Mesodermal cell (in vitro differentiated cells): ENCODE results near the gene ARPC3. TPM values are rescaled to one million over a fixed set of nuclear protein-coding genes. Genes with fewer than 3 reads are reported as not detected.
A peak's percentile ranks its signal among the peaks of the same experiment; 100 is the strongest.
"Not testable (repeated sequence)": the region's sequence is repeated elsewhere in the genome, so short reads cannot be mapped to it uniquely, and the experiment has no call there.

Experiments
- H3K27ac ChIP-seq: 2 replicates; pipeline ENCODE4 v1.7.0; 2013; ENCODE audit warnings: mild to moderate bottlenecking, low read depth, low read length, moderate library complexity; ENCODE audit not compliant: severe bottlenecking
- H3K36me3 ChIP-seq: 2 replicates; pipeline ENCODE4 v1.7.1; 2013; ENCODE audit warnings: mild to moderate bottlenecking, low read length, moderate library complexity; ENCODE audit not compliant: control insufficient read depth, insufficient read depth
- H3K4me1 ChIP-seq: one replicate; pipeline ENCODE4 v1.7.1; 2013; ENCODE audit warnings: mild to moderate bottlenecking, low read length; ENCODE audit not compliant: insufficient read depth, control insufficient read depth, poor library complexity, severe bottlenecking
- H3K4me3 ChIP-seq: 2 replicates; pipeline ENCODE4 v1.7.0; 2013; ENCODE audit warnings: low read length, control low read depth, mild to moderate bottlenecking; ENCODE audit not compliant: insufficient read depth, poor library complexity, severe bottlenecking; ENCODE audit errors: extremely low read depth
- H3K9me3 ChIP-seq: 2 replicates; pipeline ENCODE4 v1.7.1; 2013; ENCODE audit warnings: mild to moderate bottlenecking, low read length, moderate library complexity; ENCODE audit not compliant: control insufficient read depth
- WGBS, 2 experiments: methylation state at CpG; one replicate each; pipeline ENCODE4 v1.1.5; 2013; ENCODE audit warnings: missing lambda C conversion rate in 2 of 2; ENCODE audit not compliant: insufficient coverage in 2 of 2; 5-methylcytosine and 5-hydroxymethylcytosine counted together
- polyA plus RNA-seq, 2 experiments: library from polyadenylated mRNA; stranded (reverse); fragments of 50-300 nt; gene quantifications; one replicate each; pipeline ENCODE4 v1.2.3, GENCODE V29; 2013

ARPC3 gene
- polyA plus RNA-seq (2013, experiment 1 of 2): 420 TPM
- 471 TPM for polyA plus RNA-seq (2013, experiment 2 of 2)

- H3K4me1 ChIP-seq: no peaks in the 10 kb centered on the region
- WGBS, 2 experiments: 1% methylated on average over 40 to 43 of the region's 51 CpGs
- H3K27ac ChIP-seq: peak within 1 kb of the TSS; percentile 98
- peaks cover 69% of the 10 kb centered on the region for H3K36me3 ChIP-seq
- H3K9me3 ChIP-seq: no peaks in the 10 kb centered on the region
- H3K4me3 ChIP-seq: peak within 1 kb of the TSS; percentile 96
Measured at GRCh38 chr12:110449799-110450497, at the start of gene ARPC3. Gene ARPC3, minus strand, starts transcription at chr12:110450337. Its CDS starts 77 bp downstream, at chr12:110450260.

- no peak overlapping the region for H3K4me3 ChIP-seq
- no CpG with 5 or more reads among the region's 4 CpGs for WGBS, 2 experiments
Measured at GRCh38 chr12:110498984-110499706, 49.0 kb upstream of the ARPC3 start.

GRCh38 chr12:110475426-110475825, 25.3 kb upstream of the ARPC3 start:
- no peaks in the 10 kb centered on the region for H3K9me3 ChIP-seq
- no peak overlapping the region for H3K4me3 ChIP-seq
- peaks cover 34% of the 10 kb centered on the region for H3K36me3 ChIP-seq
- no peak overlapping the region for H3K27ac ChIP-seq
- WGBS, 2 experiments: 100% methylated on average over 1 to 2 of the region's 7 CpGs
- H3K4me1 ChIP-seq: no peaks in the 10 kb centered on the region

More at GRCh38 chr12:110498984-110499706, 49.0 kb upstream of the ARPC3 start:
- Histone ChIP-seq H3K4me1 (peaks cover 11% of the 10 kb centered on the region), H3K27ac (no peak overlapping the region), H3K36me3 (peaks cover 34% of the 10 kb centered on the region), H3K9me3 (peaks cover 7% of the 10 kb centered on the region)

GRCh38 chr12:110468214-110469048, 18.3 kb upstream of the ARPC3 start, which contains the start of the genes FAM216A and GPN3:
Gene FAM216A, plus strand, starts transcription at chr12:110468845. Its CDS starts 31 bp downstream, at chr12:110468876.
Gene GPN3, minus strand, starts transcription at chr12:110468257. Its CDS starts 54 bp downstream, at chr12:110468203.
- WGBS, 2 experiments: 0% methylated on average over 54 to 70 of the region's 78 CpGs
- peak within 1 kb of the TSS; percentile 98 for H3K27ac ChIP-seq
- H3K4me1 ChIP-seq: peaks cover 7% of the 10 kb centered on the region
- H3K36me3 ChIP-seq: peaks cover 17% of the 10 kb centered on the region
- peak within 1 kb of the TSS; percentile 85 for H3K4me3 ChIP-seq
- H3K9me3 ChIP-seq: no peaks in the 10 kb centered on the region

- peak overlapping the region; percentile 98 for H3K27ac ChIP-seq
- H3K4me1 ChIP-seq: peaks cover 7% of the 10 kb centered on the region
- H3K36me3 ChIP-seq: peaks cover 20% of the 10 kb centered on the region
- peak overlapping the region; percentile 85 for H3K4me3 ChIP-seq
- H3K9me3 ChIP-seq: no peaks in the 10 kb centered on the region
- 0% methylated on average over 11 to 12 of the region's 15 CpGs for WGBS, 2 experiments
Measured at GRCh38 chr12:110467847-110468213, 17.7 kb upstream of the ARPC3 start.

- no peaks in the 10 kb centered on the region for H3K9me3 ChIP-seq
- peaks cover 26% of the 10 kb centered on the region for H3K36me3 ChIP-seq
- peak overlapping the region; percentile 85 for H3K4me3 ChIP-seq
- H3K4me1 ChIP-seq: peaks cover 7% of the 10 kb centered on the region
- 85 to 89% methylated on average over 5 of the region's 5 CpGs for WGBS, 2 experiments
- no peak overlapping the region for H3K27ac ChIP-seq
Measured at GRCh38 chr12:110466791-110467190, 16.7 kb upstream of the ARPC3 start.

GRCh38 chr12:110465765-110466164, 15.6 kb upstream of the ARPC3 start:
- not testable (repeated sequence) for H3K9me3 ChIP-seq, H3K4me3 ChIP-seq, H3K4me1 ChIP-seq, H3K27ac ChIP-seq
- 94 to 96% methylated on average over 11 of the region's 11 CpGs for WGBS, 2 experiments
- H3K36me3 ChIP-seq: peaks cover 32% of the 10 kb centered on the region

GRCh38 chr12:110465024-110465423, 14.9 kb upstream of the ARPC3 start:
- no peak overlapping the region for H3K4me3 ChIP-seq
- no peak overlapping the region for H3K27ac ChIP-seq
- H3K36me3 ChIP-seq: peaks cover 38% of the 10 kb centered on the region
- peaks cover 6% of the 10 kb centered on the region for H3K4me1 ChIP-seq
- 94% methylated on average over 2 of the region's 2 CpGs; no CpG with 5 or more reads in 1 of the 2 experiments for WGBS, 2 experiments
- no peaks in the 10 kb centered on the region for H3K9me3 ChIP-seq

- not testable (repeated sequence) for H3K4me1 ChIP-seq, H3K9me3 ChIP-seq, H3K4me3 ChIP-seq, H3K27ac ChIP-seq
- WGBS, 2 experiments: 94% methylated on average over 2 to 3 of the region's 5 CpGs
- H3K36me3 ChIP-seq: peaks cover 70% of the 10 kb centered on the region
Measured at GRCh38 chr12:110461189-110461588, 11.1 kb upstream of the ARPC3 start.

GRCh38 chr12:110458756-110459155, 8.6 kb upstream of the ARPC3 start:
- Histone ChIP-seq H3K27ac (no peak overlapping the region), H3K4me1 (no peaks in the 10 kb centered on the region), H3K9me3 (no peaks in the 10 kb centered on the region), H3K36me3 (peaks cover 79% of the 10 kb centered on the region), H3K4me3 (no peak overlapping the region)
- WGBS, 2 experiments: 100% methylated on average over 1 of the region's 4 CpGs; no CpG with 5 or more reads in 1 of the 2 experiments
